ENCODE measurements around the gene PLA2R1.
"Not testable (repeated sequence)": the region's sequence is repeated elsewhere in the genome, so short reads cannot be mapped to it uniquely, and the experiment has no call there.

Gene PLA2R1

GRCh38 chr2:159976527-159977160, 85.8 kb downstream of the PLA2R1 start:
- no peak for DNase-seq

GRCh38 chr2:159973325-159973724, 89.1 kb downstream of the PLA2R1 start:
- no peak for DNase-seq

GRCh38 chr2:159971365-159972152, 90.9 kb downstream of the PLA2R1 start:
- no peak for DNase-seq

GRCh38 chr2:159970548-159970947, 91.9 kb downstream of the PLA2R1 start:
- DNase-seq = not testable (repeated sequence)

- DNase-seq = peak; percentile 35
Observed at GRCh38 chr2:159968279-159968900, 94.0 kb downstream of the PLA2R1 start.

GRCh38 chr2:159963700-159964099, 98.7 kb downstream of the PLA2R1 start:
- no peak for DNase-seq

GRCh38 chr2:159962513-159962912, 99.9 kb downstream of the PLA2R1 start:
- DNase-seq = not testable (repeated sequence)

GRCh38 chr2:159961451-159961850, 101.0 kb downstream of the PLA2R1 start:
- no peak for DNase-seq

- DNase-seq = peak; percentile 14
Observed at GRCh38 chr2:159961037-159961436, 101.4 kb downstream of the PLA2R1 start.

- DNase-seq = no peak
Observed at GRCh38 chr2:159960414-159960813, 102.0 kb downstream of the PLA2R1 start.

GRCh38 chr2:159959136-159959535, 103.3 kb downstream of the PLA2R1 start:
- no peak for DNase-seq

- no peak for DNase-seq
Observed at GRCh38 chr2:159953136-159953823, 109.1 kb downstream of the PLA2R1 start.

- peak; percentile 21 for DNase-seq
Observed at GRCh38 chr2:159946326-159946999, 116.0 kb downstream of the PLA2R1 start.

- DNase-seq = no peak
Observed at GRCh38 chr2:159944874-159945273, 117.5 kb downstream of the PLA2R1 start.

GRCh38 chr2:159942146-159942545, 120.3 kb downstream of the PLA2R1 start:
- no peak for DNase-seq

GRCh38 chr2:159941729-159942128, 120.7 kb downstream of the PLA2R1 start:
- no peak for DNase-seq

- no peak for DNase-seq
Observed at GRCh38 chr2:159939946-159940345, 122.5 kb downstream of the PLA2R1 start.

GRCh38 chr2:159938395-159938794, 124.0 kb downstream of the PLA2R1 start:
- DNase-seq = no peak

GRCh38 chr2:159936471-159936870, 125.9 kb downstream of the PLA2R1 start:
- no peak for DNase-seq

- no peak for DNase-seq
Observed at GRCh38 chr2:159933727-159934049, 128.7 kb downstream of the PLA2R1 start.

- no peak for DNase-seq
Observed at GRCh38 chr2:159933040-159933726, 129.2 kb downstream of the PLA2R1 start.

GRCh38 chr2:159926695-159927094, 135.7 kb downstream of the PLA2R1 start:
- no peak for DNase-seq

Data from DMS153 (cell line).